Measurements from ENCODE around the gene VWA3B. TPM values are rescaled to one million over a fixed set of nuclear protein-coding genes. Genes with fewer than 3 reads are reported as not detected.
"Not testable (repeated sequence)": the region's sequence is repeated elsewhere in the genome, so short reads cannot be mapped to it uniquely, and the experiment has no call there.

The VWA3B gene
- total RNA-seq, 1 donor from 2014 or later, result 0.52 TPM

GRCh38 chr2:98093611-98094010 is 6.6 kb downstream of the VWA3B start:
- TF ChIP-seq CTCF (IDR thresholded peaks at IDR 0.05; ENCODE audit: borderline replicate concordance), result no peak
- no peak overlapping the region for H3K27ac ChIP-seq (replicated peaks)
- H3K4me3 ChIP-seq, result no peak overlapping the region

GRCh38 chr2:98099939-98100743 is 13.2 kb downstream of the VWA3B start:
- Histone ChIP-seq H3K27me3 (ENCODE audit: low read depth) (no peaks in the 10 kb centered on the region), H3K9me3 (replicated peaks) (peaks cover 62% of the 10 kb centered on the region), H3K27ac (replicated peaks) (no peak overlapping the region), H3K4me3 (no peak overlapping the region), H3K4me1 (peaks cover 7% of the 10 kb centered on the region), H3K36me3 (no peaks in the 10 kb centered on the region)
- no peak for DNase-seq
- no peak for TF ChIP-seq CTCF (IDR thresholded peaks at IDR 0.05; ENCODE audit: borderline replicate concordance)
- intact Hi-C loops (cut with micrococcal nuclease), result no loop called here

More at GRCh38 chr2:98093611-98094010, 6.6 kb downstream of the VWA3B start:
- peaks cover 42% of the 10 kb centered on the region for H3K9me3 ChIP-seq (replicated peaks)
- H3K36me3 ChIP-seq, result no peaks in the 10 kb centered on the region
- intact Hi-C loops (cut with micrococcal nuclease), result no loop called here
- no peaks in the 10 kb centered on the region for H3K4me1 ChIP-seq
- no peaks in the 10 kb centered on the region for H3K27me3 ChIP-seq (ENCODE audit: low read depth)
- no peak for DNase-seq

- intact Hi-C loops (cut with micrococcal nuclease), result not testable (repeated sequence)
Observed at GRCh38 chr2:98102315-98102714, 15.3 kb downstream of the VWA3B start.

GRCh38 chr2:98102878-98103277 is 15.9 kb downstream of the VWA3B start:
- peaks cover 7% of the 10 kb centered on the region for H3K4me1 ChIP-seq
- intact Hi-C loops (cut with micrococcal nuclease), result no loop called here
- peaks cover 34% of the 10 kb centered on the region for H3K9me3 ChIP-seq (replicated peaks)
- DNase-seq, result no peak
- TF ChIP-seq CTCF (IDR thresholded peaks at IDR 0.05; ENCODE audit: borderline replicate concordance), result no peak
- no peaks in the 10 kb centered on the region for H3K27me3 ChIP-seq (ENCODE audit: low read depth)
- H3K36me3 ChIP-seq, result no peaks in the 10 kb centered on the region
- H3K4me3 ChIP-seq, result no peak overlapping the region
- no peak overlapping the region for H3K27ac ChIP-seq (replicated peaks)

More at GRCh38 chr2:98102315-98102714, 15.3 kb downstream of the VWA3B start:
- H3K27ac ChIP-seq (replicated peaks); H3K4me1 ChIP-seq; DNase-seq; H3K4me3 ChIP-seq; H3K27me3 ChIP-seq (ENCODE audit: low read depth); H3K36me3 ChIP-seq: not testable (repeated sequence)
- peaks cover 40% of the 10 kb centered on the region for H3K9me3 ChIP-seq (replicated peaks)

GRCh38 chr2:98108110-98108509 is 21.1 kb downstream of the VWA3B start:
- H3K9me3 ChIP-seq (replicated peaks), result peaks cover 23% of the 10 kb centered on the region
- no peak for DNase-seq
- H3K4me1 ChIP-seq, result no peaks in the 10 kb centered on the region
- H3K27ac ChIP-seq (replicated peaks), result no peak overlapping the region
- H3K4me3 ChIP-seq, result no peak overlapping the region
- H3K27me3 ChIP-seq (ENCODE audit: low read depth), result no peaks in the 10 kb centered on the region
- intact Hi-C loops (cut with micrococcal nuclease), result no loop called here
- TF ChIP-seq CTCF (IDR thresholded peaks at IDR 0.05; ENCODE audit: borderline replicate concordance), result no peak
- no peaks in the 10 kb centered on the region for H3K36me3 ChIP-seq

GRCh38 chr2:98110741-98111140 is 23.8 kb downstream of the VWA3B start:
- Histone ChIP-seq H3K36me3 (no peaks in the 10 kb centered on the region), H3K4me1 (no peaks in the 10 kb centered on the region), H3K9me3 (replicated peaks) (peaks cover 15% of the 10 kb centered on the region), H3K27ac (replicated peaks) (no peak overlapping the region), H3K4me3 (no peak overlapping the region), H3K27me3 (ENCODE audit: low read depth) (no peaks in the 10 kb centered on the region)
- intact Hi-C loops (cut with micrococcal nuclease), result no loop called here
- TF ChIP-seq CTCF (IDR thresholded peaks at IDR 0.05; ENCODE audit: borderline replicate concordance), result no peak
- DNase-seq, result no peak
